Glutamatergic neuron (in vitro differentiated cells): ENCODE measurements around the gene NOS1AP. TPM values are rescaled to one million over a fixed set of nuclear protein-coding genes. Genes with fewer than 3 reads are reported as not detected.

Experiments
- DNase-seq: peaks from one replicate; pipeline ENCODE4 v3.0.0; 2022
- H3K27ac Mint-ChIP-seq: one replicate; pipeline ENCODE4 v1.8.0; 2020; ENCODE audit warnings: mild to moderate bottlenecking, mixed read lengths, inconsistent platforms; ENCODE audit not compliant: unreplicated experiment
- H3K27me3 Mint-ChIP-seq: one replicate; pipeline ENCODE4 v1.8.0; 2020; ENCODE audit warnings: mild to moderate bottlenecking, moderate library complexity, mixed read lengths, inconsistent platforms; ENCODE audit not compliant: unreplicated experiment
- H3K36me3 Mint-ChIP-seq: one replicate; pipeline ENCODE4 v1.8.0; 2020; ENCODE audit warnings: mild to moderate bottlenecking, mixed read lengths, inconsistent platforms; ENCODE audit not compliant: unreplicated experiment
- H3K4me1 Mint-ChIP-seq: one replicate; pipeline ENCODE4 v1.8.0; 2020; ENCODE audit warnings: mild to moderate bottlenecking, low read depth, mixed read lengths, inconsistent platforms; ENCODE audit not compliant: unreplicated experiment
- H3K4me3 Mint-ChIP-seq: one replicate; pipeline ENCODE4 v1.8.0; 2020; ENCODE audit warnings: mild to moderate bottlenecking, mixed read lengths, inconsistent platforms; ENCODE audit not compliant: unreplicated experiment
- H3K9me3 Mint-ChIP-seq: one replicate; pipeline ENCODE4 v1.8.0; 2020; ENCODE audit warnings: mild to moderate bottlenecking, moderate library complexity, mixed read lengths, inconsistent platforms; ENCODE audit not compliant: unreplicated experiment
- CTCF ChIP-seq: fragments of 200-600 bp; sonication (generic); IDR thresholded peaks from one replicate; pipeline ENCODE4 v1.5.0; 2021; ENCODE audit not compliant: partially characterized antibody, unreplicated experiment
- total RNA-seq: library from RNA; stranded (reverse); fragmentation: NEBNext Ultra II Directional; extraction: Animal tissue kit (Norgen Biotek cat#: 25700); gene quantifications from one replicate; pipeline ENCODE4 v1.2.1, GENCODE V29; 2021; ENCODE audit not compliant: unreplicated experiment

NOS1AP gene
- total RNA-seq, 1 donor from 2014 or later: 12.7 TPM

GRCh38 chr1:162305969-162306368, 236.5 kb downstream of the NOS1AP start:
- no peak for DNase-seq
- Mint-ChIP-seq H3K4me3 (no peak overlapping the region), H3K36me3 (no peaks in the 10 kb centered on the region), H3K4me1 (no peaks in the 10 kb centered on the region), H3K27ac (no peak overlapping the region), H3K9me3 (peaks cover 3% of the 10 kb centered on the region), H3K27me3 (no peaks in the 10 kb centered on the region)
- TF ChIP-seq CTCF: no peak

GRCh38 chr1:162310337-162310736, 240.8 kb downstream of the NOS1AP start:
- Mint-ChIP-seq H3K9me3 (peaks cover 3% of the 10 kb centered on the region), H3K27ac (no peak overlapping the region), H3K4me1 (no peaks in the 10 kb centered on the region), H3K4me3 (no peak overlapping the region), H3K27me3 (no peaks in the 10 kb centered on the region), H3K36me3 (no peaks in the 10 kb centered on the region)
- TF ChIP-seq CTCF: no peak
- no peak for DNase-seq

GRCh38 chr1:162314206-162314605, 244.7 kb downstream of the NOS1AP start:
- no peaks in the 10 kb centered on the region for H3K36me3 Mint-ChIP-seq
- no peak overlapping the region for H3K27ac Mint-ChIP-seq
- H3K9me3 Mint-ChIP-seq: no peaks in the 10 kb centered on the region
- H3K27me3 Mint-ChIP-seq: no peaks in the 10 kb centered on the region
- DNase-seq: no peak
- no peak for TF ChIP-seq CTCF
- no peak overlapping the region for H3K4me3 Mint-ChIP-seq
- peaks cover under 1% of the 10 kb centered on the region for H3K4me1 Mint-ChIP-seq

GRCh38 chr1:162315673-162316072, 246.2 kb downstream of the NOS1AP start:
- no peak for DNase-seq
- no peak for TF ChIP-seq CTCF
- Mint-ChIP-seq H3K9me3 (no peaks in the 10 kb centered on the region), H3K4me1 (peaks cover 9% of the 10 kb centered on the region), H3K4me3 (no peak overlapping the region), H3K27ac (no peak overlapping the region), H3K27me3 (no peaks in the 10 kb centered on the region), H3K36me3 (no peaks in the 10 kb centered on the region)

GRCh38 chr1:162316187-162316586, 246.7 kb downstream of the NOS1AP start:
- H3K4me3 Mint-ChIP-seq: no peak overlapping the region
- H3K27me3 Mint-ChIP-seq: no peaks in the 10 kb centered on the region
- no peak overlapping the region for H3K27ac Mint-ChIP-seq
- H3K4me1 Mint-ChIP-seq: peaks cover 9% of the 10 kb centered on the region
- no peaks in the 10 kb centered on the region for H3K36me3 Mint-ChIP-seq
- no peaks in the 10 kb centered on the region for H3K9me3 Mint-ChIP-seq
- no peak for TF ChIP-seq CTCF
- no peak for DNase-seq
